HAP-1 (cell line): ENCODE results near the gene MT3.

Experiments
- DNase-seq, 2 experiments: peaks; one replicate each; pipeline ENCODE4 v3.0.0-alpha.2; 2016 to 2020; ENCODE audit warnings: low spot score in 2 of 2
- H3K27me3 ChIP-seq: fragments of 250-450 bp; sonication (Bioruptor Pico); 2 replicates; pipeline ENCODE4 v1.5.1; 2020; ENCODE audit warnings: low read depth, mild to moderate bottlenecking, moderate library complexity
- H3K36me3 ChIP-seq: fragments of 250-450 bp; sonication (Bioruptor Pico); replicated peaks from 2 replicates; pipeline ENCODE4 v1.5.1; 2020; ENCODE audit warnings: mild to moderate bottlenecking
- H3K4me1 ChIP-seq: fragments of 250-450 bp; sonication (Bioruptor Pico); 2 replicates; pipeline ENCODE4 v1.5.1; 2020; ENCODE audit warnings: mild to moderate bottlenecking
- H3K4me3 ChIP-seq: fragments of 250-450 bp; sonication (Bioruptor Pico); 2 replicates; pipeline ENCODE4 v1.5.1; 2020; ENCODE audit warnings: mild to moderate bottlenecking, moderate library complexity
- H3K9me3 ChIP-seq: fragments of 250-450 bp; sonication (Bioruptor Pico); 2 replicates; pipeline ENCODE4 v1.5.1; 2020; ENCODE audit warnings: mild to moderate bottlenecking, moderate library complexity
- in situ Hi-C: fragments of 300-500 bp; cut with MboI; formaldehyde crosslinking; loops from 3 replicates; pipeline ENCODE4 v1.14.3; 2020; ENCODE audit warnings: low sequenced_read_pairs, inconsistent platforms, mixed read lengths

The MT3 gene

GRCh38 chr16:56591377-56592060 lies 2.2 kb downstream of the MT3 start:
- Histone ChIP-seq H3K4me1 (no peaks in the 10 kb centered on the region), H3K9me3 (no peaks in the 10 kb centered on the region), H3K4me3 (no peak overlapping the region), H3K27me3 (no peaks in the 10 kb centered on the region), H3K36me3 (no peaks in the 10 kb centered on the region)
- in situ Hi-C loops = no loop called here
- DNase-seq = no peak

DNA sequence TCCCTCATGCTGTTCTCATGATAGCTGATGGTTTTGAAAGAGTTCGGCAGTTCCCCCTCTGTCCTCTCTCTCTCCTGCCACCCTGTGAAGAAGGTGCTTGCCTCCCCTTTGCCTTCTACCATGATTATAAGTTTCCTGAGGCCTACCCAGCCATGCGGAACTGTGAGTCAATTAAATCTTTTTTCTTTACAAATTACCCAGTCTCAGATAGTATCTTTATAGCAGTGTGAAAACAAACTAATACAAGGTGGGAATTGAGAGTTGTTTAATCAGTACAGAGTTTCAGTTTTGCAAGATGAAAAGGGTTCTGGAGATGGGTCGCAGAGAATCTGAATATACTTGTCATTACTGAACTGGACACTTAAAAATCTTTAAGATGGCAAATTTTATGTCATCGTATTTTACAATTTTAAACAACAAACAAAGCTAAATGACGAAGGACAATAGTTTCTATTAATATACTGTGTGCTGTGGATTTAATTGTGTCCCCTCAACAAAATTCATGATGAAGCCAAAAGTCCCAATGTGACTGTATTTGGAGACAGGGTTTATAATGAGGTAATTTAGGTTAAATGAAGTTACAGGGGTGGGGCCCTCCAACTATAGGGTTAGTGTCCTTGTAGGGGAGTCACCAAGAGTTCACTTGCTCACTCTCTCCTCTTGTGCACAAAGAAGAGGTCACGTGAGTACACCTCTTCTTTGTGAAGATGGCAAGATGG lies 4.4 kb downstream of the MT3 start:
- H3K9me3 ChIP-seq = no peaks in the 10 kb centered on the region; the same call in 1 of the 2 replicates
- no peaks in the 10 kb centered on the region for H3K36me3 ChIP-seq
- in situ Hi-C loops = no loop called here
- H3K4me3 ChIP-seq = no peak overlapping the region
- peaks cover 2% of the 10 kb centered on the region; the same call in 1 of the 2 replicates for H3K4me1 ChIP-seq
- DNase-seq = no peak
- no peaks in the 10 kb centered on the region for H3K27me3 ChIP-seq

DNA sequence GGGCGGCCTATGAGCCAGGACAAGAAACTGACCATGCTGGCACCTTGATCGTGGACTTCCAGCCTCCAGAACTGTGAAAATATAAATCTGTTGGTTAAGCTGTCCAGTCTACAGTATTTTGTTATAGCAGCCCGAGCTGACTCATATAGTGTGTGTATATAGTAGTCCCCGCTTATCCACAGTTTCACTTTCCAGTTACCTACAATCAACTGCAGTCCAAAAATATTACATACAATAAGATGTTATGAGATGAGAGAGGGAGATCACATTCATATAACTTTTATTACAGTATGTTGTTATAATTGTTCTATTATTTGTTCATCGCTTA lies 4.9 kb downstream of the MT3 start:
- H3K9me3 ChIP-seq = no peaks in the 10 kb centered on the region; the same call in 1 of the 2 replicates
- no peaks in the 10 kb centered on the region for H3K27me3 ChIP-seq
- in situ Hi-C loops = no loop called here
- no peak overlapping the region for H3K4me3 ChIP-seq
- DNase-seq = no peak
- no peaks in the 10 kb centered on the region for H3K36me3 ChIP-seq
- peaks cover 2% of the 10 kb centered on the region; the same call in 1 of the 2 replicates for H3K4me1 ChIP-seq

DNA sequence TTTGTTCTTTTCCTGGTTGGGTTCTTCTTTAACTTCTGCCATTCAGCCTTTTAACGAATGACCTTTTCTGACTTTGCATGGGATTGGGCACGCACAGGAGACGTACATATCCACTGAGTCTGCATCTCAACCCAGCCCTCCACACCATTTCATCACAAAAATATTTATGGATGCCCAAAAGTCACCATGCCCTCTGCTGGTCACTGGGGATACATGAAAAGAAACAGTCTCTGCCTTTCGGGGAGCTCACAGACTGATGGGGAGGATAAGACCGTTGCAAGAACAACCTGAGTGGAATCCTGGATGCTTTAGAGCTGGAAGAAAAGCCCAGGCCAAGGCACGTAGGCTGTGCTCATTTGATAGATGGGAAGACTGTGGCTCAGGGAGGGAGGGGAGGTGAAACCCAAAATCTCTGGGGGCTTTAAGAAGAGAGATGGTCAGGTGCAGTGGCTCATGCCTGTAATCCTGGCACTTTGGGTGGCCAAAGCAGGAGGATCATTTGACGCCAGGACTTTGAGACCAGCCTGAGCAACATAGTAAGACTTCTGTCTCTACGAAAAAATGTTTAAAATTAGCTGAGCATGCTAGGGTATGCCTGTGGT lies 11.2 kb downstream of the MT3 start:
- Histone ChIP-seq H3K4me1 (peaks cover 4% of the 10 kb centered on the region; the same call in 1 of the 2 replicates), H3K36me3 (no peaks in the 10 kb centered on the region), H3K27me3 (no peaks in the 10 kb centered on the region), H3K9me3 (no peaks in the 10 kb centered on the region; the same call in 1 of the 2 replicates), H3K4me3 (no peak overlapping the region)
- in situ Hi-C loops = no loop called here
- DNase-seq = peak; percentile 41 to 61

DNA sequence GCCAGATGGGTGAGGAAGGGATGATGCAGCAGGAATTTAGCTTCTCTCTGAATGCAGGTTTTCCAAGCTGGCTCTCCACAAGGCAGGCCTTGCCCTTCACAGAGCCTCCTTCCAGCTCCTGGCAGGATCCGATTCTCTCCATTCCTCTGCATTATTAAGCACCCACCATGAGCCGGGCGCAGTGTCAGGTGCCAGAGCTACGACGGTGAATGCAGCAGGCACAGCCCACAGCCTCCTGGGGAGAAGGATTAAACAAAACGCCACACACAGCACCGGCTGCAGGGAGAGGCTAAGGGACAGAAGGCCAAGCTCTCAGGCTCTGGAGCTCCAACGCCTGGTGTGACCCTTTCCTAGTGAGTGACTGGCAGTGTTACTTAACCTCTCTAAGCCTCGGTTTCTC lies 12.0 kb downstream of the MT3 start:
- no peaks in the 10 kb centered on the region; the same call in 1 of the 2 replicates for H3K9me3 ChIP-seq
- no peak for DNase-seq
- in situ Hi-C loops = no loop called here
- no peaks in the 10 kb centered on the region for H3K36me3 ChIP-seq
- no peaks in the 10 kb centered on the region for H3K27me3 ChIP-seq
- no peak overlapping the region for H3K4me3 ChIP-seq
- peaks cover 4% of the 10 kb centered on the region; the same call in 1 of the 2 replicates for H3K4me1 ChIP-seq

- in situ Hi-C loops = no loop called here
- H3K27me3 ChIP-seq = no peaks in the 10 kb centered on the region
- DNase-seq = peak; percentile 32 to 67
- no peaks in the 10 kb centered on the region for H3K9me3 ChIP-seq
- no peaks in the 10 kb centered on the region for H3K36me3 ChIP-seq
- H3K4me1 ChIP-seq = peaks cover 7% of the 10 kb centered on the region
- no peak overlapping the region for H3K4me3 ChIP-seq
Measured at GRCh38 chr16:56603589-56603988, 14.3 kb downstream of the MT3 start.

- Histone ChIP-seq H3K36me3 (no peaks in the 10 kb centered on the region), H3K4me3 (no peak overlapping the region), H3K4me1 (peaks cover 12% of the 10 kb centered on the region), H3K27me3 (no peaks in the 10 kb centered on the region), H3K9me3 (no peaks in the 10 kb centered on the region)
- in situ Hi-C loops = no loop called here
- DNase-seq = no peak
Measured at GRCh38 chr16:56604966-56605365, 15.6 kb downstream of the MT3 start.

DNA sequence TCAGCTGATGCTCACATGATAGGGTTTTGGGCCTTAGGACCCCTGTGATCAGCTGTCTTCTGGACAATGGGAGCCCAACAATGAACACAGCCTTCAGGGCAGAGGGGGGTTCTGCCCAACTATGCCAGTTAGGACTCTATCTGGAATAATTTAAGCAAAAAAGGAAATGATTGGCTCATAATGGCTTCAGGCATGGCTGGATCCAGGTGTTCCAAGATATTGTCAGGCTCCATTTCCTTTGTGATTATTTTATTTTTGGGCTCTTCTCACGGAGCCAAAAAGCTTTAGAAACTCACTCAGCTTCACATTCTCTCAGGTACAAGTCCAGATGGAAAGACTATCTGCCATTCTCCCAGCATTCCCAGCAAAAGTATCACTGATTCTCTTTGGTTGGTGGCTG lies 16.1 kb downstream of the MT3 start:
- Histone ChIP-seq H3K4me1 (peaks cover 15% of the 10 kb centered on the region), H3K4me3 (no peak overlapping the region), H3K36me3 (no peaks in the 10 kb centered on the region), H3K27me3 (no peaks in the 10 kb centered on the region), H3K9me3 (no peaks in the 10 kb centered on the region)
- in situ Hi-C loops = no loop called here
- no peak for DNase-seq

GRCh38 chr16:56606071-56606475 lies 16.7 kb downstream of the MT3 start:
- no peak overlapping the region for H3K4me3 ChIP-seq
- no peaks in the 10 kb centered on the region for H3K9me3 ChIP-seq

GRCh38 chr16:56606476-56607108 lies 17.3 kb downstream of the MT3 start:
- peaks cover 18% of the 10 kb centered on the region for H3K4me1 ChIP-seq
- no peak for DNase-seq
- H3K36me3 ChIP-seq = no peaks in the 10 kb centered on the region
- no peak overlapping the region for H3K4me3 ChIP-seq
- H3K27me3 ChIP-seq = no peaks in the 10 kb centered on the region
- in situ Hi-C loops = no loop called here
- H3K9me3 ChIP-seq = no peaks in the 10 kb centered on the region

More at GRCh38 chr16:56606071-56606475, 16.7 kb downstream of the MT3 start:
- in situ Hi-C loops = no loop called here
- DNase-seq = no peak
- no peaks in the 10 kb centered on the region for H3K27me3 ChIP-seq
- no peaks in the 10 kb centered on the region for H3K36me3 ChIP-seq
- H3K4me1 ChIP-seq = peaks cover 18% of the 10 kb centered on the region

DNA sequence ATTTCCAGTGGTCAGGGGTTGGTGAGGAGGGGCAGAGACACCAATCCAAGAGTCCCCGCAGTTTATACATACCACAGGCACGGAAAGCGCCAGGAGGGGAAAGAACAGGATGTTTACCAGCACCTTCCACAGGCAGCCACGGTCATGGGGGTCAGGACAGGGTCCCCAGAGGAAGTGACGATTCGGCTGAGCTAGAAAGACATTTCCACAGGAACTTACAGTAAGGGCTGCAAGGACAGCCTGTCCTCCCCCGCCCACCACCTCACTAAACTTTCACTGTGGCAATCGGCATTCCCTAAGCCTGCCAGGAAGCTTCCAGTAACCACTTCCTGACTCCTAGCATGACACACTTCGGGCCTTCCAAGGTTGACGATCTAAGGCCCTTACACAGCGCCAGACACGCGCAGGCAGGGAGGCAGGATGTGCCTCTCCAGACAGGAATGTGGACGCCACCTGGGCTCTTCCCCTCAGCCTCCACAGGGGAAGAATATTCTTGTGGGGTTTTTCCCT lies 17.8 kb downstream of the MT3 start:
- H3K4me3 ChIP-seq = no peak overlapping the region
- no peak for DNase-seq
- in situ Hi-C loops = no loop called here

DNA sequence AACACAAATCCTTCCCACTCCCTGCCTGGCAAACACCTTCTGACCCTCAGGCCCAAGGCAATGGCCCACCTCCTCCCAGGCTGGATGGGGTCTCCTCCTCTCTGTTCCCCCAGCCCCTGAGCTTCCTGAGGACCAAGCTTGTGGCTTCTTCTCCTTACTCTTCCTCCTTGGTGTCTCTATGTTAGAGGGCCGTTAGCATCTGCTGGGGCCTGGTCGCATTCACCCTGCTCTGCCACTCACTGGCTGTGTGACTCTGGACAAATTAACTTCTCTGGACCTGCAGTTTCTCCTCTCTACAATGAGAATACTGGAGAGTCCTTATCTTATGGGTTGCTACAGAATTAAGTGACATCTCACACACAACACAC lies 18.3 kb downstream of the MT3 start:
- Histone ChIP-seq H3K4me1 (peaks cover 18% of the 10 kb centered on the region), H3K4me3 (peak overlapping the region; percentile 72; the same call in 1 of the 2 replicates), H3K36me3 (no peaks in the 10 kb centered on the region), H3K9me3 (no peaks in the 10 kb centered on the region), H3K27me3 (no peaks in the 10 kb centered on the region)
- no peak for DNase-seq
- in situ Hi-C loops = no loop called here

More for the DNA sequence above, 17.8 kb downstream of the MT3 start:
- H3K4me1 ChIP-seq = peaks cover 18% of the 10 kb centered on the region
- H3K9me3 ChIP-seq = no peaks in the 10 kb centered on the region
- no peaks in the 10 kb centered on the region for H3K36me3 ChIP-seq
- H3K27me3 ChIP-seq = no peaks in the 10 kb centered on the region

GRCh38 chr16:56608043-56608875 lies 18.9 kb downstream of the MT3 start, which contains the start of gene MT2A:
MT2A (plus strand) TSS chr16:56608584; CDS start chr16:56608656, 72 bp downstream.
- Histone ChIP-seq H3K36me3 (no peaks in the 10 kb centered on the region), H3K9me3 (no peaks in the 10 kb centered on the region), H3K27me3 (no peaks in the 10 kb centered on the region), H3K4me3 (peak within 1 kb of the TSS; percentile 72), H3K4me1 (peaks cover 18% of the 10 kb centered on the region)
- in situ Hi-C loops = no loop called here
- peak; percentile 96 for DNase-seq
